NK-92 (cell line): ENCODE measurements around the gene AIPL1.
"Not testable (repeated sequence)": the region's sequence is repeated elsewhere in the genome, so short reads cannot be mapped to it uniquely, and the experiment has no call there.

Experiments used
- DNase-seq: peaks from one replicate; lab custom pipeline; 2025; ENCODE audit not compliant: unreplicated experiment; lab: John Stamatoyannopoulos, UW

AIPL1 gene

GRCh38 chr17:6435051-6435450 lies at the start of gene AIPL1:
AIPL1 (minus strand) TSS chr17:6435121; CDS start chr17:6435104, 17 bp downstream.
- no peak for DNase-seq

DNA sequence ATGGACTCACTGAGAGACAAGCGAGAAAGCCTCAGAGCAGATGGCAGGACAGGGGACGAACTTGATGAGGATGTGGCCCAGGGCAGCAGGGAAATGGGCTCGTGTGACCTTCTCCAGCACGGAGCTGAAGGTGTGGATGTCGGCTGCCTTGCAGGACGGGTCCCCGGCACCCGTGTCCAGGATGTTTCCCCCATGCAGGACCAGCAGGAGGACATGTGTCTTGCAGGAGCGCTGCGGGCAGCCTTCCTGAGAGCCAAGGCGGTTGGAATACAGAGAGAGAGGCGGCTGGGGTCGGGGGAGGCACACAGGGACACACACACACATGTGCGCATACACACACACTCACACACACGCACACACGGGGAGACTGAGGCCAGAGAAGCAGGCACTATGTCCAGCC lies 48.6 kb upstream of the AIPL1 start:
- no peak for DNase-seq

- DNase-seq: not testable (repeated sequence)
Measured at GRCh38 chr17:6482796-6483195, 47.9 kb upstream of the AIPL1 start.

DNA sequence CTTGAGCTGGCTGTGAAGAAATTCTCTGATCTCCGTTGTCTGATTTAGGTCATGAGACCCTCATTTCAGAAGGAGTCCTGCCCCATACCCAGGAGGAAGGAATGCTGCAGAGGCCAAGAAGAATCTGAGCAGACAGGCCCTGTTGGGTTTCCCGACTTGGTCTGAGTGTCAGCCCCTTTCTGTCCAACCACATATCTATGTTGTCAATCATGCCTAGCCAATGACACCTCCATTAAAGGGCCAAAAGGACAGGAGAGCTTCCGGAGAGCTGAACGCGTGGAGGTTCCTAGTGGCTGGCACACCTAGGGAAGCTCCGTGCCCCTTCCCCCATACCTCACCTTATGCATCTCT lies 47.2 kb upstream of the AIPL1 start:
- no peak for DNase-seq

GRCh38 chr17:6480303-6480675 lies 45.4 kb upstream of the AIPL1 start:
- no peak for DNase-seq

GRCh38 chr17:6479622-6480302 lies 44.8 kb upstream of the AIPL1 start:
- DNase-seq: no peak

GRCh38 chr17:6478486-6478885 lies 43.6 kb upstream of the AIPL1 start:
- no peak for DNase-seq

DNA sequence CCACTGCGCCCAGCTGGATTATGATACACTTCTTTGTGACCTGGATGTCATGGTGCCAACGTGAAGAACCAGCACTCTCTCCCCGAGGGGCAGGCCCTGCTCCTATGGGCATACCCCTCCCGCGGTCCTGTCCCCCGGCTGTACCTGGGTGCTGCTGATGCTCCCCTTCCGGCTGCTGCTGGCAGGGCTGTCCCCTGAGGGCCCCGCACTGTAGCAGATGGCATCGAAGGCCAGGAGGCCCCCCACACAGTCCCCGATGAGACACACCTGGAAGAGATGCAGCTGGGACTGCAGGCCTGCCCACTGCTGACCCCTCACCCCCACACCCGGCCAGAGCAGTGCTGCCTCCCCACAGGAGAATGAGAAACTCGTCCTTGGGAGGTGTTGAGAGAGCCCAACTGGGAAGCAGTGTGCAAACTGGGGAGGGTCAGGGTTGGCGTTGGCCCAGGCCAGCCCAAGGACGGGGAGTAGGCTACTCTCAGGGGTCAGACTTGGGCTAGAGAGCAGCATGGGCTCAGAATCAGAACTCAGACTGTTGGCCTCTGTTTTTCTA lies 43.0 kb upstream of the AIPL1 start:
- no peak for DNase-seq

GRCh38 chr17:6476810-6477179 lies 41.9 kb upstream of the AIPL1 start:
- DNase-seq: no peak

DNA sequence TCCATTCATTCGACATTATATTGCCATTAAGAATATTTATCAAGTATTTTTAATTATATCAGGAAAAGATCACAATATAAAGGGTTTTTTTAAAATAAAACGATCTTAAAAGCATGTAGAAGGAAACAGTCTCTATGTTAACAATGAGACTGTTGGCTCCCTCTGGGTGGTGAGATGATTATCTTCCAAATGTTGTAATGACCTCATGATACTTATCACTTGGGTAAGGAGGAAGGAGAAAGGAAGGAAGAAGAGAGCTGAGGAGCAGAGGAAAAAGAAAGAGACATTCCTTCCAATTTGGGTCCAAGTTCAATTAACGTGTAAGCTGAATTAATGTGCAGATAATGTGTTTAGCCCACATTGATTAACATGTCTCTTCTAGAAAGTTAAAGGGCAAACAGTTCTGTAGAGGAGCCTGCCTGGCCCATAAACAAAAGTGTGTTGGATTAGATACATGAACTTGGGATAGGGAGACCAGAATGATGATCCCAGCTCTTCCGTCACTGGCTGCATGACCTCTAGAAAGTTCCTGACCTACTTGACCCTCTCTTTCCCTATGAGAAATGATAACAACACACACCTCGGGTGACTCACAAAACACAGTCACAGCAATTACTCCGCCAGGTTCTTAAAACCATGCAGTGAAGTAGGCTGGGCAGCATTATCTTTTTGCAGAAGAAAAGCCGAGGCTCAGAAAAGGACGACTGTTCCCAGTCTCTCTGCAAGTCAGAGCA lies 41.3 kb upstream of the AIPL1 start:
- DNase-seq: no peak

- DNase-seq: no peak
Measured at GRCh38 chr17:6475411-6475810, 40.5 kb upstream of the AIPL1 start.

DNA sequence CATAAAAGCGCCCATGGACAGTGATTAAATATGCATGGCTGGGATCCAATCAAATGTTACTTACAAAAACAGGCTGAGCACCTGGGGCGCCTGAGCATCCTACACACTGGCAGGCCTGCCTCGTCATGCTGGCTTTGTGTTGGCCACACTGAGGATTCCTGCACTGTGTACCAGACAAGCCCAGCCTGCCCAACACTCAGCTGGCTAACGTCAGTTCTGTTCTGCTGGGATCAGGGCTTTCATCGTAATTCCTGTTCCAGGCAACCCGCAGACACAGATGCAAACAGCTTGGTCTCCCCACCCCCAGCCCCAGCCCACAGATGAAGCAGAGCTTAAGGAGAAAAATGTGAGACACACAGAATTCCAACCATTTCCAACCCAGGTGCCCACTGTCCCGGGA lies 40.0 kb upstream of the AIPL1 start:
- no peak for DNase-seq

DNA sequence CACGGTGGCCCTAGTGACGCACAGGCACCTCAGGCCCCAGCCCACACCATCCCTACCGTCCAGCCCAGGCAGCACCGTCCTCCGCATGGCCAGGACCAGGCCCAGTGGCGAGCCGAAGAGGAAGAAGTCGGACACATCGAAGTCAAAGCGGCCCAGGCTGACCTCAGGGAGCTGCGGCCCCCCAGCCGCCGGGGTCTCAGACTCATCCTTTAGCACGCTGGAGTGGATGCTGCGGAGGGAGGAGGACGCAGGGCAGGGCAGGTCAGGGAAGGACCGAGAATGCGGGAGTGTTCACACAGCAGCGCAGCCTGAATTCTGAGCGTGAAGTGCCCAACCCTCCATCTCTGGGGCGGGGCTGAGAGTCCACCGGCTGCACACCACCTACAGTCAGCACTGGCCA lies 39.5 kb upstream of the AIPL1 start:
- no peak for DNase-seq

DNA sequence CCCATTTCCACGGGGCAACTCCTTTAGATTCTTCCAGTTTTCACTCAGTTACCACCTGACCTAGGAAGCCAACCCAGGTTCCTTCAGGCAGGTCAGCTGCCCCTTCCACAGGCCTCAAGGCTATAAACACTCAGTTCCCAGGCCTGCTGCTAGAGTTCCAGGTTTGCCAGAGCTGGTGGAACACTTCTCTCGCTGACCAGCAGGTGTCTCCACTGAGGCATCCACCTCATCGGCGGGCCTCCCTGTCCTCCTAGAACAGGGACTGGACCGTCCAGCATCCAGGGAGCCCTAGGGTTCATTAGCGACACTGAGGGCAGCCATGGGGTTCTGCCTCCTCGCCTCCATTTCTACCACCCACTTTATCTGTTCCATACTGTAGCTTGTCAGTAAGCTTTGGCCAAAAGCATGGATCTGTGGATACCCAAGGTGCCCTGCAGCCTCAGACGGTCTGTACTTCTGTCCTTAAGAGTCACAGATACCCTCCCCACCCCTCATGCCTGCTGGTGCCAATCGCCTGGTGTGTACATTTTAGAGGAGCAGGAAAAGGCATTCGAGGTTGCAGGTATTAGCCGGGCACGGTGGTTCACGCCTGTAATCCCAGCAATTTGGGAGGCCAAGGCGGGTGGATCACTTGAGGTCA lies 38.3 kb upstream of the AIPL1 start:
- no peak for DNase-seq

DNA sequence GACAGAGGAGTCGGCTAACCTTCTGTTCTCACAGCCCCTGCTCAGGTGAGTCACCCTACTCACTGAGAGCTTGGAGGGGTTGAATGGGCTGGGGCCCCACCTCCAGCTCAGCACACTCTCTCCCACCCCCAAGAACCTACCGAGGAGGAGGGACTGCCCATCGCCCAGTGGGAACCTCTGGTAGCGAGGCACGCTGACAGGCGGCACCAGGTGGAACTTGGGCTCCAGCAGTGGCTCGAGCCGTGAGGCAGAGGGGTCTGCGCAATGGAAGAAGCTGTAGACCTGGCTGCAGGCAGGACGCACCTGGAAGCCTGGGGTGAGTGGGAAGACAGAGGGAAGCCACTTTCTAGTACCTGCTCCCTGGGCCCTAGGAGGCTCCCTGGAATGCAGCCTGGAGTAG lies 37.6 kb upstream of the AIPL1 start:
- no peak for DNase-seq

DNA sequence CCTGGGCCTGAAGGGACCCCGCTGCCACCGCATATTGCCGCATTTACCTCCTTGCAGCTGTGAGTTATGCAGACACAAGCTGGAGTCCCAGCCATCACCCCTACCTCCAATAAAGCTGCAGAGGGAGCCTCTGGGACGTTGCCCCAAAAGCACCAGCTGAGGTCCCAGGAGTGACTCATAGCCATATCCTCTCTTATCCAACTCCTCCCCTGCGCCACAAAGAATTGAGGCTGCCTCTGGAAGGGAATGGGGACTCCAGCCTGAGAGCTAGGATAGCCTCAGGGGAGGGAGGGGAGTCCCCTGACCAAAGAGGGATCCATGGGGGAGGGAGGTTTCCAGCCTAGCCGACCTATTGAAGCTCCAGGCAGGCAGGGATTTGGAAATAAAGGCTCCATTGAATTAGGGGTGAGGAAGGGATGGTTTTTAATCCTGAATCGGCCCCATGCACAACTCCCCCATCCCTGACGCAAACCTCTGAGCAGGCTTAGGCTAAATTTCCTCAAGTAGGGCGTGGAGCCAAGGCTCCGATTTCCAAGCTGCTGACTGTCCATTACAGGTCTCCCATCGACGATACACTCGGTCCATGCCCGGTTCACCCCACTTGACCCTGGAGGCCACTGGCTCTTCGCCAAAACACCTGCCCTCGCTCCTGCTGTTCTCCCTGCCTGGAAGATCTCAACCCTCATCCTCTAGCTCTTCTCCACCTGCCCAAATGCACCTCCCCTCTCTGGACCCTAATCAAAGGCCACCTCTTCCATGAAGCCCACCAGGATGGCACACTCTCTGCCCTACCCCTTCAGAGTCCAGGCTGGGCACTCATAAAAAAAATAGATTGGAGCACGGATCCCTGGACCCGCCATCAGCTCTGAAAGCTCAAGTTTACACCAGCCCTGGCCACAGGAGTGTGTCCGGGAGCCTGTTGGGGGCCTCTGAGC lies 36.9 kb upstream of the AIPL1 start:
- no peak for DNase-seq

DNA sequence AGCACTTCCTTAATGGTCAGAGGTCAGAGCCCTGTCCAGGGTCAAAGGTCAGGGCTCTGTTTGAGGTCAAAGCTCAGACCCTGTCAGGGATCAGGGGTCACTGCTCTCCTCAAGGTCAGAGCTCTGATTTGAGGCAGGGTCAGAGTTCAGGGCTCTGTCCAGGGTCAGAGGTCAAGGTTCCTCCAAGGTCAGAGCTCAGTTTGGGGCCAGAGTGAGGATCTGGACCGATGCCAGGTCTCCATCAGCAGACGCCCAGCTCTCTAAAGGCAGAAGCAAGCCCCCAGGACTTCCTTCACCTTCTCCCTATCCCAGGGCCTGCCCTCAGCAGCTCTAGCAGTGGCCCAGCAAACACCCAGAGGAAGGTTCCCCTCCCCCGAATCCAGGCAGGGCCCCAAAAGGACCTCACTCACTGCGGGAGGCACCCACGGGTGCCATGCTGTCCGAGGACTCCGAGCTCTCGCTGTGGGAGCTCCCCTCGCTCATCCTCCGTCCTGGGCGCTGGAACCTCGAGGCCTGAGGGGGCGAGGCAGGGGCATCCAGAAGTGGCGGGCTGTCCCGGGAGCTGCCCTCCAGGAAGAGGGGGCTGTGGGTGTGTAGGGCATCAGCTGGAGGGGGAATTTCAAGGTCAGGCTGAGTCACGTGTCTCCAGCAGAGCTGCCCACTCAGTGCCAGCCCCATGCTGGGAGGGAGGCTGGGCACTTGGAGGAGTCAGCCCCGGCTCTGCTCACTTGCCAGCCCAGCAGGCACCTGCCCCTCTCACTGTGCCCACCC lies 36.0 kb upstream of the AIPL1 start:
- DNase-seq: no peak

DNA sequence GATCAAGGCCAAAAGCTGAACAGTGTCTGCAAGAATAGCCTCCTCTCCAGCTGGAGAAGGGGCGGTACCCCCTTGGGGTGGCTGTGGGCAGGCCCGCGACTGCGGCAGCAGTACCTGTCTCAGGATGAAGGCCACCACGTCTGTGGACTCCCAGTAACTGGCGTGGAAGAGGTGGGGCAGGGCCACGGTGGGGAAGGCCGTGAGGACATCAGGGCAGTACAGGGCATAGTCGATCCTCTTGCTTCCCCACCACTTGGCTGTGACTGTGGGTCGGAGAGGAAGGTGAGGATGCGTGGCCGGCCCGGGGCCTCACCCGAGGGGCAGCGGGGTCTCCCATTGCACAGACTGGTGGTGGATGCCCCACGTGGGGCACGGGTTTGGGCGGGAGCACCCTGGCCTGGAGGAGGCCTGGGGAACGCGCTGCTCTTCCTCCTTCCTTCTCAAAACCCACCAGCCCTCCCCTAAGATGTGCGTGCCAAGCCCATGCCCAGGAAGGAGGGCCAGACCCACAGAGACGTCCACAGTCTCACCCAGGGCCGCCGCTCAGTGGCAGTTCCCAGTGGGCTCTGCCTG lies 35.3 kb upstream of the AIPL1 start:
- DNase-seq: no peak

GRCh38 chr17:6468051-6468790 lies 33.3 kb upstream of the AIPL1 start:
- DNase-seq: no peak
